Subcutaneous adipose tissue (tissue), 4 donors: ENCODE results near the gene PIP5K1C. TPM values are rescaled to one million over a fixed set of nuclear protein-coding genes. Genes with fewer than 3 reads are reported as not detected.

ENCODE experiments used
- CTCF ChIP-seq: fragments of 450-650 bp; IDR thresholded peaks from one replicate; pipeline ENCODE4 v1.5.1; 2016; ENCODE audit warnings: low read depth, mild to moderate bottlenecking, control low read depth, antibody characterized with exemption, moderate library complexity
- total RNA-seq, 4 donors: library from RNA; depleted of rRNA; stranded (reverse); fragments of >200 nt; gene quantifications; one replicate each; pipeline ENCODE4 v1.1.0, GENCODE V29; 2016

PIP5K1C gene
- total RNA-seq, 4 donors from 2014 or later = 10.1 to 25.4 (median 13.7) TPM

- no peak for TF ChIP-seq CTCF
Observed at GRCh38 chr19:3655402-3656072, 44.7 kb downstream of the PIP5K1C start.

- TF ChIP-seq CTCF = no peak
Observed at GRCh38 chr19:3653865-3654513, 46.3 kb downstream of the PIP5K1C start.

GRCh38 chr19:3653081-3653795, 47.0 kb downstream of the PIP5K1C start:
- TF ChIP-seq CTCF = no peak

- no peak for TF ChIP-seq CTCF
Observed at GRCh38 chr19:3652422-3652821, 47.8 kb downstream of the PIP5K1C start.

- TF ChIP-seq CTCF = no peak
Observed at GRCh38 chr19:3651684-3652083, 48.6 kb downstream of the PIP5K1C start.

GRCh38 chr19:3649888-3650287, 50.4 kb downstream of the PIP5K1C start:
- no peak for TF ChIP-seq CTCF
